T-cell (primary cell): Measurements from ENCODE around the gene STARD3. TPM values are rescaled to one million over a fixed set of nuclear protein-coding genes. Genes with fewer than 3 reads are reported as not detected.

Experiments used
- ATAC-seq, 4 experiments: fragments of 200-7000 bp in 3 of 4; fragments of 150-1000 bp in 1 of 4; cut with Tn5 transposase; replicated peaks in 1 of 4; 1 replicate in 3 of 4; 2 replicates in 1 of 4; pipeline ENCODE4 v1.10.0; 2021; ENCODE audit warnings: moderate library complexity in 3 of 4, mild to moderate bottlenecking in 2 of 4, moderate number of reproducible peaks in 1 of 4
- CTCF ChIA-PET, 2 donors: fragments of 300-600 bp; sonication (Branson Sonifier 250); formaldehyde crosslinking; loops; one replicate each; lab custom pipeline; 2022; ENCODE audit warnings: antibody characterized with exemption in 2 of 2; lab: Charles Lee
- POLR2A ChIA-PET, 2 donors: fragments of 300-600 bp; sonication (Branson Sonifier 250); formaldehyde crosslinking; loops; one replicate each; lab custom pipeline; 2022; ENCODE audit warnings: antibody characterized with exemption in 2 of 2; lab: Charles Lee
- DNase-seq, 35 experiments: peaks; one replicate each; pipeline versions ENCODE4 v3.0.0 to v3.0.0-alpha.2; 2013 to 2023
- H3K27ac ChIP-seq: one replicate; pipeline ENCODE4 v1.5.1; 2013; ENCODE audit warnings: low read length
- H3K27me3 ChIP-seq, 2 experiments: replicated peaks in 1 of 2; 1 replicate in 1 of 2; 2 replicates in 1 of 2; pipeline versions ENCODE4 v1.6.1 to v1.7.0; 2013; ENCODE audit warnings: low read length in 1 of 2, mixed read lengths in 1 of 2; ENCODE audit not compliant: control insufficient read depth in 2 of 2, insufficient read depth in 2 of 2; ENCODE audit errors: extremely low read depth in 1 of 2
- H3K36me3 ChIP-seq, 2 donors: 1 replicate in 1 of 2; 2 replicates in 1 of 2; pipeline versions ENCODE4 v1.6.1 to v1.7.0; 2013; ENCODE audit warnings: low read length in 1 of 2; ENCODE audit not compliant: control insufficient read depth in 2 of 2, insufficient read depth in 1 of 2; ENCODE audit errors: extremely low read depth in 1 of 2
- H3K4me1 ChIP-seq, 2 experiments: 1 replicate in 1 of 2; 2 replicates in 1 of 2; pipeline versions ENCODE4 v1.6.1 to v1.7.0; 2013; ENCODE audit warnings: low read length in 2 of 2, mixed read lengths in 1 of 2; ENCODE audit not compliant: insufficient read depth in 2 of 2, control insufficient read depth in 1 of 2; ENCODE audit errors: extremely low read depth in 1 of 2
- H3K4me3 ChIP-seq, 2 donors: 1 replicate in 1 of 2; 2 replicates in 1 of 2; pipeline versions ENCODE4 v1.5.1 to v1.7.0; 2013; ENCODE audit warnings: mild to moderate bottlenecking in 2 of 2, low read length in 1 of 2, moderate library complexity in 1 of 2; ENCODE audit not compliant: control insufficient read depth in 1 of 2; ENCODE audit errors: extremely low read depth in 1 of 2
- H3K9me3 ChIP-seq: 2 replicates; pipeline ENCODE4 v1.7.0; 2013
- H3K27ac Mint-ChIP-seq, 2 donors: one replicate each; pipeline ENCODE4 v1.8.0; 2020 to 2021; ENCODE audit warnings: mild to moderate bottlenecking in 2 of 2, mixed read lengths in 2 of 2
- H3K27me3 Mint-ChIP-seq, 2 donors: one replicate each; pipeline ENCODE4 v1.8.0; 2021 to 2022; ENCODE audit warnings: mixed read lengths in 2 of 2
- H3K36me3 Mint-ChIP-seq: one replicate; pipeline ENCODE4 v1.8.0; 2021; ENCODE audit warnings: mixed read lengths
- H3K4me1 Mint-ChIP-seq, 3 donors: one replicate each; pipeline ENCODE4 v1.8.0; 2020 to 2022; ENCODE audit warnings: mixed read lengths in 3 of 3, mild to moderate bottlenecking in 1 of 3
- H3K4me3 Mint-ChIP-seq, 3 donors: one replicate each; pipeline ENCODE4 v1.8.0; 2020 to 2022; ENCODE audit warnings: mild to moderate bottlenecking in 3 of 3, mixed read lengths in 3 of 3, moderate library complexity in 3 of 3
- H3K9me3 Mint-ChIP-seq, 3 donors: one replicate each; pipeline ENCODE4 v1.8.0; 2020 to 2022; ENCODE audit warnings: mixed read lengths in 3 of 3
- WGBS: methylation state at CpG from one replicate; pipeline ENCODE4 v1.1.5; 2013; ENCODE audit warnings: missing lambda C conversion rate; ENCODE audit not compliant: insufficient coverage; 5-methylcytosine and 5-hydroxymethylcytosine counted together
- total RNA-seq, 35 experiments: library from RNA in 6 of 35; stranded (reverse) in 6 of 35; fragments of 120-200 nt in 1 of 35; gene quantifications; one replicate each; pipeline versions ENCODE4 v1.2.1 to v1.2.4 and lab custom pipeline; 2013 to 2026

Gene STARD3
- total RNA-seq, 5 donors from 2014 or later (not counting 1 experiment from before 2014, with no cell fraction given): 81.3 to 146 (median 99.7) TPM

DNA sequence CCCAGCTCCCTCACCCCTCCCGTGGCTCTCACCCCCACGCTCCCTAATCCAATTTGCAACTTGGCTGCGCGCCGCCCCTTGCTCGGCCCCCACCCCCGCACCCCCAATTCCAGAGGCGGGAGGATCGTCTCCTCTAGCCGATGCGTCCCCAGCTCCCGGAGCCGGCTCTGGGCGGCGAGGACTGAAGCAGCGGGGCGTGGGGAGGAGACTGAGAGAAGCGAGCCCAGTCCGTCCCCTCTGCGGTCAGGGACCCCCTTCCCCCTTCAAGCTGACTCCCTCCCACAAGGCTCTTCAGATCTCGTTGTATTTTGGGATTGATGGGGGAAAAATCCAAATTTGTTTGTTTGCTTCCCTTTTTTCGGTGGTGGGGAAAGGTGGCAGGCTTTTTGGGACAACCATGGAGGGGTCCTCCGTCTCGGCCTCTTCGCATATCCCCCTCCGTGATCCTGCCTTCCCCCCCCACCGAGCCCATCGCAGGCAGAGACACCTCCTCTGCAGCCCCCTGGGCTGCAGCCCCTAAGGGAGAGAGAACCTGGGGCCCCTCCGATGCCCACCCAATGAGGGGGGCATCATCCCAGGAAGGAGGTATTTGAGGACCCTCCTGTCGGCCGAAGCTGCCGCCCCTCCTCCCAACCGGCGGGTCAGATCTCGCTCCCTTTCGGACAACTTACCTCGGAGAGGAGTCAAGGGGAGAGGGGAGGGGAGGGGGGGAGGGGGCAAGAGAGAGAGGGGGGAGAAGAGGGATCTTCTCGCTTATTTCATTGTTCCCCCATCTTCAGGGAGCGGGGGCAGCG lies 29.7 kb upstream of the STARD3 start:
- Mint-ChIP-seq H3K27me3 (peaks cover 40 to 58% of the 10 kb centered on the region in 2 donors), H3K36me3 (no peaks in the 10 kb centered on the region), H3K4me3 (peak overlapping the region in 1 of 3 donors; percentile 64), H3K9me3 (no peaks in the 10 kb centered on the region), H3K4me1 (peaks cover 9 to 28% (median 22%) of the 10 kb centered on the region in 3 donors), H3K27ac (no peak overlapping the region)
- WGBS: 2% methylated on average over 12 of the region's 40 CpGs
- no peaks in the 10 kb centered on the region for H3K36me3 ChIP-seq
- H3K4me3 ChIP-seq: no peak overlapping the region
- ChIA-PET CTCF (interaction anchor here in 1 of 2 donors (0.6 kb wide), 1 partner anchor 377 kb away, joined by 5 read pairs; no protein-coding TSS in a partner anchor), POLR2A (no interaction called here)
- no peaks in the 10 kb centered on the region for H3K9me3 ChIP-seq
- no peak overlapping the region for H3K27ac ChIP-seq
- H3K27me3 ChIP-seq: peaks cover 21 to 86% of the 10 kb centered on the region in 2 experiments
- peaks cover 7 to 45% of the 10 kb centered on the region in 2 experiments for H3K4me1 ChIP-seq
- no peak for ATAC-seq
- no peak for DNase-seq

DNA sequence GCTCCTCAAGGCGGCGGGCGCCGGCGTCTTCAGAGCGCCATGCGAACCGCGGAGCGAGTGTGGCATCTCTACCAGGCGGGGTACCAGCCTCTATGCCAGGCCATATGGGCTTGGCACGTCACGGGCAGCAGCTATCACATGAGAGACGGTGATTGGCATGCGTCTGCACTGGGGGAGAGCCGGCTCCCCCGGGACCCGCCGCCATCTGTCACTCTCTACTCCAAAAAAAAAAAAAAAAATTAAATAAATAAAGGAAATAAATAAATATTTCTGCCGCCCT lies 29.2 kb upstream of the STARD3 start, which contains the start of gene NEUROD2:
Gene NEUROD2 (minus strand): TSS at position 70 of the 280 bp plus-strand sequence. CDS start 1,321 bp downstream, outside the sequence.
- H3K27ac Mint-ChIP-seq: no peak within 1 kb of the TSS
- no peaks in the 10 kb centered on the region for H3K9me3 Mint-ChIP-seq
- Histone ChIP-seq H3K9me3 (no peaks in the 10 kb centered on the region), H3K27ac (no peak within 1 kb of the TSS), H3K4me1 (peaks cover 7 to 45% of the 10 kb centered on the region in 2 experiments), H3K27me3 (peaks cover 18 to 87% of the 10 kb centered on the region in 2 experiments), H3K36me3 (no peaks in the 10 kb centered on the region), H3K4me3 (no peak within 1 kb of the TSS)
- no peak for DNase-seq
- ChIA-PET POLR2A (no interaction called here), CTCF (no interaction called here)
- ATAC-seq: no peak
- peaks cover 35 to 54% of the 10 kb centered on the region in 2 donors for H3K27me3 Mint-ChIP-seq
- peaks cover 9 to 28% (median 22%) of the 10 kb centered on the region in 3 donors for H3K4me1 Mint-ChIP-seq
- 10% methylated on average over 11 of the region's 20 CpGs for WGBS
- H3K36me3 Mint-ChIP-seq: no peaks in the 10 kb centered on the region
- peak within 1 kb of the TSS in 1 of 3 donors; percentile 64 for H3K4me3 Mint-ChIP-seq

- POLR2A ChIA-PET: no interaction called here
- Mint-ChIP-seq H3K27ac (no peak overlapping the region), H3K27me3 (peaks cover 34 to 54% of the 10 kb centered on the region in 2 donors)
Measured at GRCh38 chr17:39608142-39608981, 28.6 kb upstream of the STARD3 start.

GRCh38 chr17:39609416-39610025 lies 27.4 kb upstream of the STARD3 start:
- Histone ChIP-seq H3K27me3 (peaks cover 14 to 78% of the 10 kb centered on the region in 2 experiments), H3K27ac (no peak overlapping the region), H3K4me3 (no peak overlapping the region), H3K9me3 (no peaks in the 10 kb centered on the region), H3K36me3 (no peaks in the 10 kb centered on the region), H3K4me1 (peaks cover 5 to 34% of the 10 kb centered on the region in 2 experiments)
- Mint-ChIP-seq H3K9me3 (no peaks in the 10 kb centered on the region), H3K27ac (no peak overlapping the region), H3K4me1 (peaks cover 0 to 19% (median 15%) of the 10 kb centered on the region in 3 donors), H3K36me3 (no peaks in the 10 kb centered on the region), H3K4me3 (no peak overlapping the region), H3K27me3 (peaks cover 35 to 52% of the 10 kb centered on the region in 2 donors)
- CTCF ChIA-PET: no interaction called here
- ATAC-seq: no peak
- DNase-seq: no peak
- POLR2A ChIA-PET: no interaction called here
- 74% methylated on average over 2 of the region's 4 CpGs for WGBS

More at GRCh38 chr17:39608142-39608981, 28.6 kb upstream of the STARD3 start:
- Histone ChIP-seq H3K36me3 (no peaks in the 10 kb centered on the region), H3K4me3 (no peak overlapping the region), H3K4me1 (peaks cover 7 to 45% of the 10 kb centered on the region in 2 experiments), H3K27me3 (peaks cover 18 to 89% of the 10 kb centered on the region in 2 experiments), H3K9me3 (no peaks in the 10 kb centered on the region), H3K27ac (no peak overlapping the region)
- ATAC-seq (no peak), DNase-seq (no peak)
- H3K4me3 Mint-ChIP-seq: no peak overlapping the region
- H3K4me1 Mint-ChIP-seq: peaks cover 5 to 26% (median 20%) of the 10 kb centered on the region in 3 donors
- 28% methylated on average over 3 of the region's 15 CpGs for WGBS
- CTCF ChIA-PET: no interaction called here
- H3K9me3 Mint-ChIP-seq: no peaks in the 10 kb centered on the region
- H3K36me3 Mint-ChIP-seq: no peaks in the 10 kb centered on the region

DNA sequence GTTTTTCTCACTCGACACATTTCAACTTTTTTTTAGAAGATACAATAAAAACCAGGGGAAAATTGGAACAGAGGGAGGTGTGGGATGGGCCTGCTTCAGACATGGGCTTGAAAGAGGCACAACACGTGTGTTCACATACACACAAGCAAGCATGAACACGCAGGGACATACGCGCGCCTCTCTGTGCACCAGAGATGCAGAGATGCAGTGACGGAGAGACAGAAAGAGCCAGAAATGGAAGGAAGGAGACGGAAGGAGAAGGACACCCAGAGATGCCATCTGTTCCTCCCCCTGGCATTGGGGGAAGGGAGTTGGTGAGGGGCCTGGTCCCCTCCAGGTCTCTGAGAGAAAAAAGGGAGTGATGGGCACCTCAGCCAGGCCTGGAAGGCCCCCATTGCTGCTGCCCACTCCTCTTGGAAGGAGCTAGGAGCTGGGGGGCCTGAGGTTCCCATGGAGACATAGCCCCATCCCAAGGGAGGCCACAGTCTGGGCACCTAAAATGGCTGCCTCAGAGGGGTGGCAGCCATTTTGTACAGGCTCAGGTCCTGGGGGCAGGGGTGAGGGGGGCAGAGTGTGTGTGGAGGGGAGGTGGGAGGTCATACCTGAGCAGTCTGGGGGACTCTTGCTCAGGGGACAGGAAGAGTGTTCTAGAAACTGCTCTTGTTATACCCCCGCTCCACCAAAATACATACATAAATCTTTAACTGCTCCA lies 25.4 kb upstream of the STARD3 start:
- ATAC-seq (no peak), DNase-seq (no peak)
- Mint-ChIP-seq H3K27ac (no peak overlapping the region), H3K9me3 (no peaks in the 10 kb centered on the region), H3K4me3 (no peak overlapping the region), H3K27me3 (peaks cover 39 to 43% of the 10 kb centered on the region in 2 donors), H3K36me3 (no peaks in the 10 kb centered on the region), H3K4me1 (peaks cover 0 to 7% (median 5%) of the 10 kb centered on the region in 3 donors)
- 93% methylated on average over 6 of the region's 9 CpGs for WGBS
- no peaks in the 10 kb centered on the region for H3K36me3 ChIP-seq
- H3K4me1 ChIP-seq: peaks cover 0 to 15% of the 10 kb centered on the region in 2 experiments
- H3K4me3 ChIP-seq: no peak overlapping the region
- peaks cover 13 to 71% of the 10 kb centered on the region in 2 experiments for H3K27me3 ChIP-seq
- no peak overlapping the region for H3K27ac ChIP-seq
- no peaks in the 10 kb centered on the region for H3K9me3 ChIP-seq
- ChIA-PET CTCF (no interaction called here), POLR2A (no interaction called here)
